WI38 (cell line): ENCODE measurements around the gene COCH.

Experiments
- H3K4me3 ChIP-seq: 2 replicates; pipeline ENCODE4 v1.5.1; 2011; ENCODE audit warnings: low read depth, mild to moderate bottlenecking, control low read depth, low read length
- CTCF ChIP-seq: IDR thresholded peaks from 2 replicates; pipeline ENCODE4 v1.5.1; 2012; ENCODE audit warnings: low read depth, mild to moderate bottlenecking, control low read depth, low read length

The COCH gene

GRCh38 chr14:30848449-30849240 is 25.7 kb upstream of the COCH start:
- TF ChIP-seq CTCF: no peak
- no peak overlapping the region for H3K4me3 ChIP-seq

- no peak overlapping the region for H3K4me3 ChIP-seq
- TF ChIP-seq CTCF: no peak
These were observed 25.0 kb upstream of the COCH start for GRCh38 chr14:30849354-30849753.

GRCh38 chr14:30849983-30850382 is 24.4 kb upstream of the COCH start:
- TF ChIP-seq CTCF: no peak
- H3K4me3 ChIP-seq: no peak overlapping the region

GRCh38 chr14:30853946-30854345 is 20.4 kb upstream of the COCH start:
- no peak overlapping the region for H3K4me3 ChIP-seq
- TF ChIP-seq CTCF: no peak

GRCh38 chr14:30854492-30854891 is 19.9 kb upstream of the COCH start:
- no peak overlapping the region for H3K4me3 ChIP-seq
- TF ChIP-seq CTCF: no peak

DNA sequence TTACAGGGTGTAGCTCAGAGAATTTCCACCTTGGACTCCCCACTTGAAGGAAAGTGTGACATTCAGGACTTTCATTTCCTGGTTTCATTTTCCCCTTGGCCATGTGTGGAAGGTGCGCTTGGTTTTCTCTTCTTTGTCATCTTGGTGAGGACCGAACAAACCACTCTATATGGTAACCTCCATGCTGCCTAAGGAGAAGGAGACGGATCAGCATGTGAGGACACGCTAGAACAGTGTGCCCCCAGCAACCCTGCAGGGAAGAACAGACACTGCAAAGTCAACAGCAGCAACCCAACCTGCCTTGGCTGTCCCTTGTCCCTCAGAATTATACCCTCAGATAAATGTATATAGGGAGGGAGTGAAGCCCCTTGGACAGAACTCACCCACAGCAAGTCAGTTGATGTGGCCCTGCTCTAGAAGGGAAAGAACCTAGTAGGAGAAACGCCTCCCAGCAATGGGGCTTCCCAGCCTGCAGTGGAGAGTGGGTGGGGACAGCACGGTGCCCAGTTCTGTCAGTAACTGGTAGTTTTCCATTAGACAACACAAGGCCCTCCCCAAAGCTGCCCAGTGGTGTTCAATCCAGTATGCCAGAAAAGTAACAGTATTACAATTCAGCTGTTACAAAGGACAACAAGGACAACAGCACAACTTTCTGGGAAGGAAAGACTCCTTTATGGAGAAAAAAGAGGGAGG is 18.9 kb upstream of the COCH start:
- no peak for TF ChIP-seq CTCF
- H3K4me3 ChIP-seq: no peak overlapping the region

GRCh38 chr14:30861200-30861599 is 13.2 kb upstream of the COCH start:
- no peak for TF ChIP-seq CTCF
- H3K4me3 ChIP-seq: no peak overlapping the region
